IMR-90 (cell line): ENCODE measurements around the gene DDA1.

ENCODE experiments used
- BHLHE40 ChIP-seq: fragments of 150-350 bp; IDR thresholded peaks from 2 replicates; pipeline ENCODE4 v1.6.1; 2016; ENCODE audit warnings: mild to moderate bottlenecking, low read depth, low read length
- CEBPB ChIP-seq: IDR thresholded peaks from 2 replicates; pipeline ENCODE4 v1.6.1; 2012; ENCODE audit warnings: low read depth, low read length, improper control_type of control experiment
- CHD1 ChIP-seq: IDR thresholded peaks from 2 replicates; pipeline ENCODE4 v1.6.1; 2012; ENCODE audit warnings: low read depth, low read length, improper control_type of control experiment
- CTCF ChIP-seq: conservative IDR thresholded peaks from 2 replicates; pipeline ENCODE4 v1.5.1; 2012; ENCODE audit warnings: mild to moderate bottlenecking, low read depth, low read length, improper control_type of control experiment
- MAFK ChIP-seq: IDR thresholded peaks from 2 replicates; pipeline ENCODE4 v1.6.1; 2012; ENCODE audit warnings: low read depth, low read length, improper control_type of control experiment
- MXI1 ChIP-seq: IDR thresholded peaks from 2 replicates; pipeline ENCODE4 v1.6.1; 2012; ENCODE audit warnings: low read depth, mild to moderate bottlenecking, low read length, moderate library complexity, borderline replicate concordance
- POLR2A ChIP-seq: IDR thresholded peaks from 2 replicates; pipeline ENCODE4 v1.6.1; 2012; ENCODE audit warnings: mild to moderate bottlenecking, low read depth, low read length
- RAD21 ChIP-seq: IDR thresholded peaks from 2 replicates; pipeline ENCODE4 v1.6.1; 2012; ENCODE audit warnings: low read length, improper control_type of control experiment
- RCOR1 ChIP-seq: IDR thresholded peaks from 2 replicates; pipeline ENCODE4 v1.6.1; 2012; ENCODE audit warnings: mild to moderate bottlenecking, low read length, improper control_type of control experiment; ENCODE audit not compliant: insufficient replicate concordance
- RFX5 ChIP-seq: IDR thresholded peaks from 2 replicates; pipeline ENCODE4 v1.8.0; 2012; ENCODE audit warnings: low read depth, mild to moderate bottlenecking, low read length, moderate library complexity
- SMC3 ChIP-seq: fragments of 150-350 bp; IDR thresholded peaks from 2 replicates; pipeline ENCODE4 v1.6.1; 2016; ENCODE audit warnings: low read depth, mild to moderate bottlenecking, antibody characterized with exemption, low read length, moderate library complexity
- USF2 ChIP-seq: fragments of 150-350 bp; IDR thresholded peaks from 2 replicates; pipeline ENCODE4 v1.6.1; 2017; ENCODE audit warnings: mild to moderate bottlenecking, antibody characterized with exemption, low read length, low read depth

GRCh38 chr19:17311455-17312188 is 2.3 kb downstream of the DDA1 start:
- TF ChIP-seq CTCF: no peak
- TF ChIP-seq POLR2A: no peak
- TF ChIP-seq RFX5: no peak
- no peak for TF ChIP-seq RAD21
- TF ChIP-seq USF2: no peak
- no peak for TF ChIP-seq CEBPB
- no peak for TF ChIP-seq BHLHE40
- no peak for TF ChIP-seq MXI1
- no peak for TF ChIP-seq SMC3
- no peak for TF ChIP-seq CHD1
- TF ChIP-seq RCOR1: no peak
- no peak for TF ChIP-seq MAFK
